COR-L47 (cell line): Measurements from ENCODE around the gene PLA2G2D.
A peak's percentile ranks its signal among the peaks of the same experiment; 100 is the strongest.

ENCODE experiments used
- DNase-seq: peaks from one replicate; lab custom pipeline; 2025; lab: John Stamatoyannopoulos, UW

Gene PLA2G2D

GRCh38 chr1:20114021-20114648 lies 5.2 kb downstream of the PLA2G2D start:
- DNase-seq, result no peak

GRCh38 chr1:20112279-20113000 lies 6.9 kb downstream of the PLA2G2D start:
- DNase-seq, result no peak

GRCh38 chr1:20111452-20111851 lies 7.9 kb downstream of the PLA2G2D start:
- DNase-seq, result no peak

- no peak for DNase-seq
Observed at GRCh38 chr1:20110679-20111078, 8.7 kb downstream of the PLA2G2D start.

- DNase-seq, result no peak
Observed at GRCh38 chr1:20109223-20109856, 10.0 kb downstream of the PLA2G2D start.

GRCh38 chr1:20108366-20109123 lies 10.8 kb downstream of the PLA2G2D start:
- no peak for DNase-seq

GRCh38 chr1:20107796-20108195 lies 11.5 kb downstream of the PLA2G2D start:
- no peak for DNase-seq

- no peak for DNase-seq
Observed at GRCh38 chr1:20107351-20107750, 12.0 kb downstream of the PLA2G2D start.

GRCh38 chr1:20105856-20106255 lies 13.5 kb downstream of the PLA2G2D start:
- DNase-seq, result no peak

- no peak for DNase-seq
Observed at GRCh38 chr1:20102875-20103274, 16.5 kb downstream of the PLA2G2D start.

GRCh38 chr1:20100632-20101355 lies 18.5 kb downstream of the PLA2G2D start:
- peak; percentile 21 for DNase-seq

GRCh38 chr1:20099533-20099932 lies 19.8 kb downstream of the PLA2G2D start:
- no peak for DNase-seq

- no peak for DNase-seq
Observed at GRCh38 chr1:20096840-20097447, 22.4 kb downstream of the PLA2G2D start.

- no peak for DNase-seq
Observed at GRCh38 chr1:20095564-20096434, 23.5 kb downstream of the PLA2G2D start.

- DNase-seq, result no peak
Observed at GRCh38 chr1:20093940-20094391, 25.4 kb downstream of the PLA2G2D start.

GRCh38 chr1:20093303-20093702 lies 26.0 kb downstream of the PLA2G2D start:
- DNase-seq, result no peak

- no peak for DNase-seq
Observed at GRCh38 chr1:20090641-20091040, 28.7 kb downstream of the PLA2G2D start.

- DNase-seq, result no peak
Observed at GRCh38 chr1:20090119-20090518, 29.2 kb downstream of the PLA2G2D start.

- no peak for DNase-seq
Observed at GRCh38 chr1:20089328-20090077, 29.8 kb downstream of the PLA2G2D start.

- no peak for DNase-seq
Observed at GRCh38 chr1:20087668-20088067, 31.7 kb downstream of the PLA2G2D start.
